ENCODE data around the gene SLC22A31. TPM values are rescaled to one million over a fixed set of nuclear protein-coding genes. Genes with fewer than 3 reads are reported as not detected.
"Not testable (repeated sequence)": the region's sequence is repeated elsewhere in the genome, so short reads cannot be mapped to it uniquely, and the experiment has no call there.

Gene SLC22A31
- polyA plus RNA-seq, 1 of the 3 experiments (the other 2 are of a cell fraction): 0.07 TPM

- H3K79me2 ChIP-seq (ENCODE audit: insufficient read depth): no peaks in the 10 kb centered on the region
- peak overlapping the region; percentile 4; the same call in 1 of the 2 replicates for H2AFZ ChIP-seq (ENCODE audit: low read depth)
- H3K36me3 ChIP-seq (replicated peaks in 1 of 2; ENCODE audit: control insufficient read depth in 1 of 2, insufficient read depth in 2 of 2, low read length in 1 of 2): no peaks in the 10 kb centered on the region
- TF ChIP-seq RAD21 (IDR thresholded peaks at IDR 0.05; ENCODE audit: low read length) (no peak), GATA2 (CRISPR knock-in tag; IDR thresholded peaks at IDR 0.05) (no peak), TAF1 (IDR thresholded peaks at IDR 0.05; ENCODE audit: borderline replicate concordance, low read depth, low read length) (no peak), ELF1 (IDR thresholded peaks at IDR 0.05) (no peak)
- no peak for DNase-seq
- no peaks in the 10 kb centered on the region for H3K9me3 ChIP-seq
- no peak overlapping the region for H3K9ac ChIP-seq
- ChIA-PET CTCF (interaction anchor here (0.6 to 6.5 kb wide), 62 partner anchors 8 to 465 kb away, joined by 3 to 82 read pairs (median 4); partner anchors contain the start of genes APRT, GALNS, SLC22A31 and TRAPPC2L), POLR2A (no interaction called here)
- H3F3A ChIP-seq (replicated peaks; ENCODE audit: insufficient read depth): no peaks in the 10 kb centered on the region
- H4K20me1 ChIP-seq (ENCODE audit: insufficient read depth): 0 out of 2 replicates have a peak, but pooled peaks cover 2% of the 10 kb centered on the region
- WGBS (ENCODE audit: low lambda C conversion rate): 63% methylated on average over 4 of the region's 18 CpGs
- H3K9me2 ChIP-seq: no peaks in the 10 kb centered on the region
- H3K27me3 ChIP-seq (ENCODE audit: insufficient read depth): peaks cover 15% of the 10 kb centered on the region; the same call in 1 of the 2 replicates
- H3K4me2 ChIP-seq: peak overlapping the region; percentile 35; the same call in 1 of the 2 replicates
- H3K4me1 ChIP-seq (ENCODE audit: control insufficient read depth in 1 of 2, insufficient read depth in 2 of 2, low read depth in 1 of 2, low read length in 1 of 2): peaks cover 0 to 26% of the 10 kb centered on the region in 2 experiments; a peak in 1 of 4 replicates
- no peak overlapping the region for H3K27ac ChIP-seq (ENCODE audit: low read depth in 2 of 2, low read length in 1 of 2)
- H3K4me3 ChIP-seq (ENCODE audit: low read depth in 2 of 2, low read length in 1 of 2): peak overlapping the region in 1 of 2 experiments; percentile 32; a peak in 1 of 4 replicates
These were observed 33.5 kb downstream of the SLC22A31 start for GRCh38 chr16:89166696-89167424.

- H3K4me2 ChIP-seq; POLR2A ChIA-PET; H3K9ac ChIP-seq; H3F3A ChIP-seq (replicated peaks; ENCODE audit: insufficient read depth); DNase-seq; H3K9me2 ChIP-seq; H3K36me3 ChIP-seq (replicated peaks in 1 of 2; ENCODE audit: control insufficient read depth in 1 of 2, insufficient read depth in 2 of 2, low read length in 1 of 2); H3K27me3 ChIP-seq (ENCODE audit: insufficient read depth); H4K20me1 ChIP-seq (ENCODE audit: insufficient read depth); H3K4me3 ChIP-seq (ENCODE audit: low read depth in 2 of 2, low read length in 1 of 2); H3K9me3 ChIP-seq; H2AFZ ChIP-seq (ENCODE audit: low read depth); H3K79me2 ChIP-seq (ENCODE audit: insufficient read depth); H3K27ac ChIP-seq (ENCODE audit: low read depth in 2 of 2, low read length in 1 of 2): not testable (repeated sequence)
- WGBS (ENCODE audit: low lambda C conversion rate): 62% methylated on average over 9 of the region's 10 CpGs
- CTCF ChIA-PET: interaction anchor here (1.2 to 1.6 kb wide), 2 partner anchors 218 to 428 kb away, joined by 5 to 9 read pairs; no protein-coding TSS in a partner anchor
- peaks cover 0 to 18% of the 10 kb centered on the region in 2 experiments; a peak in 1 of 4 replicates for H3K4me1 ChIP-seq (ENCODE audit: control insufficient read depth in 1 of 2, insufficient read depth in 2 of 2, low read depth in 1 of 2, low read length in 1 of 2)
These were observed 34.7 kb downstream of the SLC22A31 start for GRCh38 chr16:89165681-89165979.

GRCh38 chr16:89164847-89165680, 35.3 kb downstream of the SLC22A31 start:
- no peaks in the 10 kb centered on the region for H3K79me2 ChIP-seq (ENCODE audit: insufficient read depth)
- H2AFZ ChIP-seq (ENCODE audit: low read depth): no peak overlapping the region
- H3K36me3 ChIP-seq (replicated peaks in 1 of 2; ENCODE audit: control insufficient read depth in 1 of 2, insufficient read depth in 2 of 2, low read length in 1 of 2): no peaks in the 10 kb centered on the region
- H3K27me3 ChIP-seq (ENCODE audit: insufficient read depth): 0 out of 2 replicates have a peak, but pooled peaks cover 2% of the 10 kb centered on the region
- H3K4me3 ChIP-seq (ENCODE audit: low read depth in 2 of 2, low read length in 1 of 2): no peak overlapping the region
- peaks cover 0 to 17% of the 10 kb centered on the region in 2 experiments; a peak in 1 of 4 replicates for H3K4me1 ChIP-seq (ENCODE audit: control insufficient read depth in 1 of 2, insufficient read depth in 2 of 2, low read depth in 1 of 2, low read length in 1 of 2)
- no peak overlapping the region for H3K27ac ChIP-seq (ENCODE audit: low read depth in 2 of 2, low read length in 1 of 2)
- no peak for DNase-seq
- H3K9ac ChIP-seq: no peak overlapping the region
- ChIA-PET CTCF (interaction anchor here (0.8 to 2.1 kb wide), 9 partner anchors 9 to 428 kb away, joined by 4 to 9 read pairs (median 5); no protein-coding TSS in a partner anchor), POLR2A (no interaction called here)
- H3F3A ChIP-seq (replicated peaks; ENCODE audit: insufficient read depth): no peaks in the 10 kb centered on the region
- H3K4me2 ChIP-seq: no peak overlapping the region
- WGBS (ENCODE audit: low lambda C conversion rate): 88% methylated on average over 10 of the region's 20 CpGs
- H4K20me1 ChIP-seq (ENCODE audit: insufficient read depth): no peaks in the 10 kb centered on the region
- no peaks in the 10 kb centered on the region for H3K9me3 ChIP-seq
- H3K9me2 ChIP-seq: no peaks in the 10 kb centered on the region
- no peak for TF ChIP-seq MEF2A (IDR thresholded peaks at IDR 0.05; ENCODE audit: borderline replicate concordance, low read depth)
- TF ChIP-seq RXRA (IDR thresholded peaks at IDR 0.05; ENCODE audit: borderline replicate concordance, low read depth): no peak
- no peak for TF ChIP-seq YY1 (IDR thresholded peaks at IDR 0.05; ENCODE audit: low read depth)
- no peak for TF ChIP-seq TAF1 (IDR thresholded peaks at IDR 0.05; ENCODE audit: borderline replicate concordance, low read depth, low read length)
- TF ChIP-seq PBX3 (IDR thresholded peaks at IDR 0.05): no peak
- no peak for TF ChIP-seq SMC3 (IDR thresholded peaks at IDR 0.05; ENCODE audit: low read depth, low read length)
- TF ChIP-seq NFIC (IDR thresholded peaks at IDR 0.05; ENCODE audit: borderline replicate concordance): no peak
- no peak for TF ChIP-seq FOXJ3 (CRISPR knock-in tag; IDR thresholded peaks at IDR 0.05)
- TF ChIP-seq EZH2phosphoT487 (IDR thresholded peaks at IDR 0.05; ENCODE audit: borderline replicate concordance, low read depth): no peak
- TF ChIP-seq GATA2 (CRISPR knock-in tag; IDR thresholded peaks at IDR 0.05): no peak
- no peak for TF ChIP-seq TEAD4 (IDR thresholded peaks at IDR 0.05; ENCODE audit: borderline replicate concordance, insufficient read depth)
- TF ChIP-seq POLR2AphosphoS5 (IDR thresholded peaks at IDR 0.05; ENCODE audit: low read depth, low read length): no peak
- no peak for TF ChIP-seq USF2 (IDR thresholded peaks at IDR 0.05; ENCODE audit: borderline replicate concordance, low read depth, low read length)
- TF ChIP-seq TCF12 (IDR thresholded peaks at IDR 0.05): no peak

All from SK-N-SH (cell line).